22Rv1 (cell line): ENCODE data around the gene CFAP74.

Experiments
- H3K27ac ChIP-seq: fragments of 450-650 bp; 2 replicates; pipeline ENCODE4 v1.5.1; 2017
- CTCF ChIP-seq: fragments of 450-650 bp; IDR thresholded peaks from 2 replicates; pipeline ENCODE4 v1.5.1; 2017; ENCODE audit warnings: mild to moderate bottlenecking
- ZFX ChIP-seq: fragments of 450-650 bp; IDR thresholded peaks from 2 replicates; pipeline ENCODE4 v1.6.1; 2017; ENCODE audit warnings: antibody characterized with exemption, borderline replicate concordance

Gene CFAP74

GRCh38 chr1:1976031-1976430, 27.6 kb downstream of the CFAP74 start:
- TF ChIP-seq ZFX: no peak
- TF ChIP-seq CTCF: no peak
- no peak overlapping the region for H3K27ac ChIP-seq

- H3K27ac ChIP-seq: no peak overlapping the region
These were observed 28.1 kb downstream of the CFAP74 start for GRCh38 chr1:1975535-1975934.

GRCh38 chr1:1974834-1975233, 28.8 kb downstream of the CFAP74 start:
- H3K27ac ChIP-seq: no peak overlapping the region
- TF ChIP-seq ZFX (no peak), CTCF (no peak)

More at GRCh38 chr1:1975535-1975934, 28.1 kb downstream of the CFAP74 start:
- no peak for TF ChIP-seq CTCF
- no peak for TF ChIP-seq ZFX

- H3K27ac ChIP-seq: no peak overlapping the region
- no peak for TF ChIP-seq CTCF
- TF ChIP-seq ZFX: no peak
These were observed 29.6 kb downstream of the CFAP74 start for GRCh38 chr1:1973716-1974642.

- TF ChIP-seq CTCF (no peak), ZFX (no peak)
These were observed 30.4 kb downstream of the CFAP74 start for GRCh38 chr1:1972976-1973715.

GRCh38 chr1:1971688-1972087, 31.9 kb downstream of the CFAP74 start:
- H3K27ac ChIP-seq: no peak overlapping the region
- no peak for TF ChIP-seq CTCF
- no peak for TF ChIP-seq ZFX

More at GRCh38 chr1:1972976-1973715, 30.4 kb downstream of the CFAP74 start:
- no peak overlapping the region for H3K27ac ChIP-seq
